H9 (cell line): ENCODE data around the gene CALCOCO1. TPM values are rescaled to one million over a fixed set of nuclear protein-coding genes. Genes with fewer than 3 reads are reported as not detected.

Source experiments
- DNase-seq: peaks from one replicate; pipeline ENCODE4 v3.0.0-alpha.2; 2017
- H2AFZ ChIP-seq: one replicate; pipeline ENCODE4 v1.6.1; 2013; ENCODE audit warnings: mild to moderate bottlenecking, low read length, control low read depth, moderate library complexity
- H2AK5ac ChIP-seq: 2 replicates; pipeline ENCODE4 v1.6.1; 2013; ENCODE audit warnings: low read length, control low read depth, mixed read lengths; ENCODE audit not compliant: insufficient read length
- H2BK120ac ChIP-seq: one replicate; pipeline ENCODE4 v1.6.1; 2013; ENCODE audit warnings: low read depth, mild to moderate bottlenecking, low read length, control low read depth, inconsistent platforms; ENCODE audit not compliant: poor library complexity, severe bottlenecking
- H2BK12ac ChIP-seq: 2 replicates; pipeline ENCODE4 v1.6.1; 2013; ENCODE audit warnings: low read length, control low read depth, mixed read lengths, low read depth; ENCODE audit not compliant: insufficient read length
- H2BK15ac ChIP-seq: 2 replicates; pipeline ENCODE4 v1.6.1; 2013; ENCODE audit warnings: low read depth, low read length, control low read depth
- H2BK20ac ChIP-seq: one replicate; pipeline ENCODE4 v1.6.1; 2013; ENCODE audit warnings: low read depth, mild to moderate bottlenecking, low read length, control low read depth, inconsistent platforms; ENCODE audit not compliant: poor library complexity, severe bottlenecking
- H2BK5ac ChIP-seq: 2 replicates; pipeline ENCODE4 v1.6.1; 2013; ENCODE audit warnings: low read length, control low read depth, mixed read lengths; ENCODE audit not compliant: insufficient read length
- H3K14ac ChIP-seq: 2 replicates; pipeline ENCODE4 v1.6.1; 2013; ENCODE audit warnings: low read length, control low read depth; ENCODE audit not compliant: insufficient read depth
- H3K18ac ChIP-seq: 2 replicates; pipeline ENCODE4 v1.6.1; 2013; ENCODE audit warnings: low read depth, mild to moderate bottlenecking, mixed read lengths, low read length, control low read depth; ENCODE audit not compliant: insufficient read length
- H3K23ac ChIP-seq: 2 replicates; pipeline ENCODE4 v1.6.1; 2013; ENCODE audit warnings: low read length, control low read depth, mixed read lengths, low read depth; ENCODE audit not compliant: insufficient read length
- H3K23me2 ChIP-seq: 2 replicates; pipeline ENCODE4 v1.6.1; 2013; ENCODE audit warnings: low read depth, mild to moderate bottlenecking, mixed read lengths, low read length, control low read depth; ENCODE audit not compliant: insufficient read length, poor library complexity, severe bottlenecking
- H3K27ac ChIP-seq: 2 replicates; pipeline ENCODE4 v1.5.1; 2013; ENCODE audit warnings: low read length, control low read depth, mixed read lengths, low read depth; ENCODE audit not compliant: insufficient read length
- H3K27me3 ChIP-seq: 2 replicates; pipeline ENCODE4 v1.6.1; 2013; ENCODE audit warnings: low read length, control low read depth, inconsistent platforms; ENCODE audit not compliant: insufficient read depth
- H3K4ac ChIP-seq: 2 replicates; pipeline ENCODE4 v1.6.1; 2013; ENCODE audit warnings: low read depth, mild to moderate bottlenecking, control low read depth, inconsistent platforms, low read length, moderate library complexity
- H3K4me1 ChIP-seq: 2 replicates; pipeline ENCODE4 v1.6.1; 2013; ENCODE audit warnings: low read length, control low read depth, inconsistent platforms; ENCODE audit not compliant: insufficient read depth
- H3K4me2 ChIP-seq: 2 replicates; pipeline ENCODE4 v1.6.1; 2013; ENCODE audit warnings: low read length, control low read depth, mixed read lengths; ENCODE audit not compliant: insufficient read length, insufficient read depth
- H3K56ac ChIP-seq: 2 replicates; pipeline ENCODE4 v1.6.1; 2013; ENCODE audit warnings: low read depth, mild to moderate bottlenecking, mixed read lengths, low read length, control low read depth; ENCODE audit not compliant: insufficient read length
- H3K79me1 ChIP-seq: 2 replicates; pipeline ENCODE4 v1.6.1; 2013; ENCODE audit warnings: low read depth, mild to moderate bottlenecking, moderate library complexity, low read length, control low read depth, inconsistent platforms; ENCODE audit not compliant: insufficient read depth, poor library complexity, severe bottlenecking
- H3K79me2 ChIP-seq: 2 replicates; pipeline ENCODE4 v1.6.1; 2013; ENCODE audit warnings: low read length, control low read depth, inconsistent platforms; ENCODE audit not compliant: insufficient read depth
- H3K9ac ChIP-seq: 2 replicates; pipeline ENCODE4 v1.6.1; 2013; ENCODE audit warnings: low read length, control low read depth, mixed read lengths; ENCODE audit not compliant: insufficient read length; ENCODE audit errors: extremely low read depth
- H3K9me3 ChIP-seq: one replicate; pipeline ENCODE4 v1.6.1; 2013; ENCODE audit warnings: low read depth, low read length, inconsistent platforms; ENCODE audit not compliant: control insufficient read depth
- H3T11ph ChIP-seq: one replicate; pipeline ENCODE4 v1.6.1; 2013; ENCODE audit warnings: mild to moderate bottlenecking, low read length, control low read depth, inconsistent platforms
- H4K20me1 ChIP-seq: one replicate; pipeline ENCODE4 v1.6.1; 2013; ENCODE audit not compliant: control insufficient read depth, insufficient read length, insufficient read depth
- H4K5ac ChIP-seq: 2 replicates; pipeline ENCODE4 v1.6.1; 2013; ENCODE audit warnings: low read depth, mild to moderate bottlenecking, mixed read lengths, low read length, control low read depth; ENCODE audit not compliant: insufficient read length
- H4K8ac ChIP-seq: replicated peaks from 2 replicates; pipeline ENCODE4 v1.6.1; 2013; ENCODE audit warnings: low read length, control low read depth, mixed read lengths, low read depth; ENCODE audit not compliant: insufficient read length
- H4K91ac ChIP-seq: 2 replicates; pipeline ENCODE4 v1.6.1; 2013; ENCODE audit warnings: low read depth, mild to moderate bottlenecking, moderate library complexity, mixed read lengths, low read length, control low read depth; ENCODE audit not compliant: insufficient read length
- H3K27ac Mint-ChIP-seq, 3 experiments: 2 replicates in 2 of 3; 3 replicates in 1 of 3; pipeline ENCODE4 v1.8.0; 2020 to 2021; ENCODE audit warnings: mixed read lengths in 3 of 3, mild to moderate bottlenecking in 1 of 3, moderate library complexity in 1 of 3
- H3K27me3 Mint-ChIP-seq: 2 replicates; pipeline ENCODE4 v1.8.0; 2021; ENCODE audit warnings: low read depth, mild to moderate bottlenecking, moderate library complexity, mixed read lengths
- H3K36me3 Mint-ChIP-seq, 3 experiments: 2 replicates in 2 of 3; 3 replicates in 1 of 3; pipeline ENCODE4 v1.8.0; 2020 to 2021; ENCODE audit warnings: low read depth in 3 of 3, mixed read lengths in 3 of 3; ENCODE audit not compliant: insufficient read depth in 1 of 3
- H3K4me1 Mint-ChIP-seq, 2 experiments: 2 replicates each; pipeline ENCODE4 v1.8.0; 2020; ENCODE audit warnings: mixed read lengths in 2 of 2
- H3K4me3 Mint-ChIP-seq, 2 experiments: 2 replicates in 1 of 2; 3 replicates in 1 of 2; pipeline ENCODE4 v1.8.0; 2020 to 2021; ENCODE audit warnings: mild to moderate bottlenecking in 2 of 2, mixed read lengths in 2 of 2, moderate library complexity in 1 of 2
- H3K9me3 Mint-ChIP-seq, 2 experiments: 2 replicates in 1 of 2; 3 replicates in 1 of 2; pipeline ENCODE4 v1.8.0; 2020; ENCODE audit warnings: mild to moderate bottlenecking in 2 of 2, mixed read lengths in 2 of 2, moderate library complexity in 1 of 2
- WGBS: extraction: QIAGEN DNeasy Blood & Tissue Kit; methylation state at CpG from one replicate; pipeline ENCODE4 v1.1.7; 2013; ENCODE audit warnings: missing lambda C conversion rate, low lambda C conversion rate, mixed read lengths; ENCODE audit not compliant: insufficient read length; ENCODE audit errors: extremely low coverage; 5-methylcytosine and 5-hydroxymethylcytosine counted together
- total RNA-seq: library from RNA; stranded (reverse); gene quantifications from 2 replicates; pipeline ENCODE4 v1.2.1, GENCODE V29; 2021
- TF ChIP-seq, protein P1 (sequence below): fragments of 200-600 bp; sonication (generic); conservative IDR thresholded peaks from 3 replicates; pipeline ENCODE4 v1.8.0; 2021; ENCODE audit warnings: antibody characterized with exemption, mild to moderate bottlenecking

CALCOCO1 gene
- total RNA-seq, 1 experiment from 2014 or later = 22.3 TPM

DNA sequence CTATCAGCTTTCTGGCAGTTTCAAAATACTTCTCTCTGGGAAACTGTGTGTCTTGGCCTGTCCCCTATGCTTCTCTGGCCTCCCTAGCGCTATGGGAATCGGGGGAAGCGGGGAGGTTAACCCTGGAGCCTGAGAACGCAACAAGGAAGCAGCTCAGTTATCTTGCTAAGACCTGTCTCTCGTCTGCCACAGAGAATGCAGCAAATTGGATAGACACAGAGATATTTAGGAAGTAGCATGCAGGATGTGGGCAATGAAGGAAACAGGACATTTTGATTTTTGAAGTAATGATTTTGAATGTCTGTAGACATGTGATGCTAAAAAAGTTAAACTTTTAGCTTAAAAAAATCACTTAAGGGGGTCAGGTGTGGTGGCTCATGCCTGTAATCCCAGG, 6.6 kb upstream of the CALCOCO1 start:
- Histone ChIP-seq H2BK12ac (no peak overlapping the region), H3K9ac (no peak overlapping the region), H2AFZ (no peak overlapping the region), H4K8ac (no peak overlapping the region), H3K18ac (no peak overlapping the region), H4K20me1 (no peaks in the 10 kb centered on the region), H3K79me1 (no peaks in the 10 kb centered on the region), H3K23ac (no peak overlapping the region), H2AK5ac (no peak overlapping the region), H3K4ac (no peak overlapping the region), H2BK120ac (no peak overlapping the region), H2BK5ac (no peak overlapping the region), H4K5ac (no peak overlapping the region), H4K91ac (no peak overlapping the region), H3K27ac (no peak overlapping the region), H3K56ac (no peak overlapping the region), H2BK20ac (no peak overlapping the region), H3K79me2 (no peaks in the 10 kb centered on the region), H3T11ph (no peak overlapping the region), H3K4me2 (no peak overlapping the region), H3K4me1 (0 out of 2 replicates have a peak, but pooled peaks cover 2% of the 10 kb centered on the region), H3K27me3 (peaks cover 12% of the 10 kb centered on the region; the same call in 1 of the 2 replicates), H3K14ac (no peak overlapping the region), H3K23me2 (peaks cover 8% of the 10 kb centered on the region), H2BK15ac (no peak overlapping the region), H3K9me3 (no peaks in the 10 kb centered on the region)
- WGBS = no CpG with 5 or more reads among the region's 5 CpGs
- Mint-ChIP-seq H3K36me3 (no peaks in the 10 kb centered on the region), H3K9me3 (no peaks in the 10 kb centered on the region; a peak in 1 of 5 replicates), H3K27me3 (peaks cover 20% of the 10 kb centered on the region), H3K27ac (no peak overlapping the region), H3K4me3 (no peak overlapping the region; a peak in 1 of 5 replicates), H3K4me1 (peaks cover 5 to 6% of the 10 kb centered on the region in 2 experiments)
- DNase-seq = no peak
- TF ChIP-seq, protein P1, sequence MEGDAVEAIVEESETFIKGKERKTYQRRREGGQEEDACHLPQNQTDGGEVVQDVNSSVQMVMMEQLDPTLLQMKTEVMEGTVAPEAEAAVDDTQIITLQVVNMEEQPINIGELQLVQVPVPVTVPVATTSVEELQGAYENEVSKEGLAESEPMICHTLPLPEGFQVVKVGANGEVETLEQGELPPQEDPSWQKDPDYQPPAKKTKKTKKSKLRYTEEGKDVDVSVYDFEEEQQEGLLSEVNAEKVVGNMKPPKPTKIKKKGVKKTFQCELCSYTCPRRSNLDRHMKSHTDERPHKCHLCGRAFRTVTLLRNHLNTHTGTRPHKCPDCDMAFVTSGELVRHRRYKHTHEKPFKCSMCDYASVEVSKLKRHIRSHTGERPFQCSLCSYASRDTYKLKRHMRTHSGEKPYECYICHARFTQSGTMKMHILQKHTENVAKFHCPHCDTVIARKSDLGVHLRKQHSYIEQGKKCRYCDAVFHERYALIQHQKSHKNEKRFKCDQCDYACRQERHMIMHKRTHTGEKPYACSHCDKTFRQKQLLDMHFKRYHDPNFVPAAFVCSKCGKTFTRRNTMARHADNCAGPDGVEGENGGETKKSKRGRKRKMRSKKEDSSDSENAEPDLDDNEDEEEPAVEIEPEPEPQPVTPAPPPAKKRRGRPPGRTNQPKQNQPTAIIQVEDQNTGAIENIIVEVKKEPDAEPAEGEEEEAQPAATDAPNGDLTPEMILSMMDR = no peak
